ENCODE measurements around the gene C18orf63.

DNA sequence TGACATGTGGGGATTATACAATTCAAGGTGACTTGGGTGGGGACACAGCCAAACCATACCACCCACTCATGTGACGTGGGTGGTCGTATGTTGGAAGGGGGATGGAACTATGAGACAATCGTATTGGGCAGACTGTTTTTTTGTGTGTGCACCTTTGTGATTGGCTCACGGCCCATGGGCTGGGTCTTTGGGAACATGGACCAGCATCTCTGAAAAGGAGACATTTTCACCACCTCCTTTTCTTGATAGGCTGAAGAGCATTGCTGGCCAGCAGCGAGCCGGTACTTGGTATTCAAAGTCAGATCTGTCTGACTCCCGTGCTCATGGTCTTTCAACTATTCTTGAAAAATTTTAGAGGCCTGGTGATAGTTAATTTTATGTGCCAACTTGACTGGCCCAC lies 79.4 kb downstream of the C18orf63 start:
- TF ChIP-seq FOS (IDR thresholded peaks at IDR 0.05; ENCODE audit: borderline replicate concordance, insufficient read depth, low read length) (no peak), POLR2A (IDR thresholded peaks at IDR 0.05; ENCODE audit: low read depth, low read length) (no peak), GATA2 (IDR thresholded peaks at IDR 0.05; ENCODE audit: insufficient read depth, insufficient read length, low read depth, low read length) (no peak), POLR2AphosphoS5 (IDR thresholded peaks at IDR 0.05; ENCODE audit: insufficient read depth, low read depth, low read length) (no peak)
- TF ChIP-seq, protein P1, sequence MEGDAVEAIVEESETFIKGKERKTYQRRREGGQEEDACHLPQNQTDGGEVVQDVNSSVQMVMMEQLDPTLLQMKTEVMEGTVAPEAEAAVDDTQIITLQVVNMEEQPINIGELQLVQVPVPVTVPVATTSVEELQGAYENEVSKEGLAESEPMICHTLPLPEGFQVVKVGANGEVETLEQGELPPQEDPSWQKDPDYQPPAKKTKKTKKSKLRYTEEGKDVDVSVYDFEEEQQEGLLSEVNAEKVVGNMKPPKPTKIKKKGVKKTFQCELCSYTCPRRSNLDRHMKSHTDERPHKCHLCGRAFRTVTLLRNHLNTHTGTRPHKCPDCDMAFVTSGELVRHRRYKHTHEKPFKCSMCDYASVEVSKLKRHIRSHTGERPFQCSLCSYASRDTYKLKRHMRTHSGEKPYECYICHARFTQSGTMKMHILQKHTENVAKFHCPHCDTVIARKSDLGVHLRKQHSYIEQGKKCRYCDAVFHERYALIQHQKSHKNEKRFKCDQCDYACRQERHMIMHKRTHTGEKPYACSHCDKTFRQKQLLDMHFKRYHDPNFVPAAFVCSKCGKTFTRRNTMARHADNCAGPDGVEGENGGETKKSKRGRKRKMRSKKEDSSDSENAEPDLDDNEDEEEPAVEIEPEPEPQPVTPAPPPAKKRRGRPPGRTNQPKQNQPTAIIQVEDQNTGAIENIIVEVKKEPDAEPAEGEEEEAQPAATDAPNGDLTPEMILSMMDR (IDR thresholded peaks at IDR 0.05; ENCODE audit: extremely low read depth in 1 of 2, insufficient read depth in 1 of 2, low read depth in 1 of 2, low read length in 2 of 2): no peak
- TF ChIP-seq, protein P2, sequence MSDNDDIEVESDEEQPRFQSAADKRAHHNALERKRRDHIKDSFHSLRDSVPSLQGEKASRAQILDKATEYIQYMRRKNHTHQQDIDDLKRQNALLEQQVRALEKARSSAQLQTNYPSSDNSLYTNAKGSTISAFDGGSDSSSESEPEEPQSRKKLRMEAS (IDR thresholded peaks at IDR 0.05; ENCODE audit: insufficient read depth, insufficient read length): no peak

All from endothelial cell of umbilical vein (primary cell).